NCI-H82 treated with DMSO at 0.1 percent for 48 hours (cell line): ENCODE data around the gene UST.
"Not testable (repeated sequence)": the region's sequence is repeated elsewhere in the genome, so short reads cannot be mapped to it uniquely, and the experiment has no call there.

Experiments used
- DNase-seq: peaks from one replicate; lab custom pipeline; 2025; ENCODE audit not compliant: unreplicated experiment; lab: John Stamatoyannopoulos, UW

The UST gene

DNA sequence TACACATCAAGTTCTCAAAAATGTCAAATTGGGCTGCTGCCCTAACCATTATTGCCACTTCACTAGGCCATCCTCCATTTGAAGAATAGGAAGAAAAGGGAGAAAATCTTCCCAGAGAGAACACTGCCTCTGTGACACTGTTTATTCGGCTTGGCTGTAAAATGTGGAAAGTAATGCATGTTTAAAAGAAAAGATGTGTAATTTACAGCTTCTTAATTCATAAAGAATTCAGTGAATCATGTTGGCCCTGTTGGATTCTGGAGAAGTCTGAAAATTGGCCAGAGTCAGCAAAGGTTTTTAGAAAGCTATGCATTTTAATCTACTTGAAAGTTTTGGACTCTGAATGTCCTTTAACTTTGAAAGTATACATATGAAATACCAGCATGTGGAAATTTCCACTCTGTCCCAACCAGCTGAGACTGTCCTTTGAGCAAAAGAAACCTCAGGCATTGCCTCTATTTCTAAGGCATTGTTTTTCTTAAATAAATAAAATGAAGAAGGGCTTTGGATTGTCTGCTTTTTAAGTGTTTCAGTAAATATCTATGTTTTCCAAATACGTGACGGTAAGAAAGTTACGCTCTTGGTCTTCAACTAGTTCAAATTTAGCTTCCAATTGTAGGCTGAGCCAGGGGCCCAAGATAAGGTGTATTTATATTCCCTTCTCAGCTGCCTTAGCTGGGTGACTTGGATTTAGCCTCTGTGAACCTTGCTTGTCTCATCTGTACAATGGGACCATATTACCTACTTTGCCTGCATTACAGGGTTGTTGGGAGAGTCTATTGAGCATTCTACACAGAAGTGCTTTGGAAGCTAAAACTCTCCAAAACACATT, 222.2 kb downstream of the UST start:
- no peak for DNase-seq

DNA sequence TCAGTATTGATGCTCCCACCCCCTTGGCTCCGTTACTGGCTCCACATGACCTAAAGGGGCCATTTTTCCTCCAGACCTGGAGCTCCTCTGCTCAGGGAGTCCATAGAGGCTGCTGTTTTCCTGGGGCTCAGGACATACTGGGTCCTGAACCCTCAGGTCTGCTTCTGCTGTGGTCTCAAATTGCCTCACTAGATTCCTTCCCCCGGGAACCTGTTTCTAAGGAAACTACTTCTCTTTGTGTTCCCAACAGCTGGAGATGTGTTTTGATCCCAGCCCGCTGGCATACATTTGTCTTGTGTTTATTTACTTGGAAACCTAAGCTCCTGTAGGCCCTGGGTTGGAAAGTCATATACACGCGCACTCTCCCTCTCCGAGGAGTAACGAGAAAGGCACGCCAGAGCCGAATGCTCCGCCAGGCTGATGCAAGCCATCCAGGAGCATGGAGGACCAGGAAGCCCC, 222.8 kb downstream of the UST start:
- no peak for DNase-seq

DNA sequence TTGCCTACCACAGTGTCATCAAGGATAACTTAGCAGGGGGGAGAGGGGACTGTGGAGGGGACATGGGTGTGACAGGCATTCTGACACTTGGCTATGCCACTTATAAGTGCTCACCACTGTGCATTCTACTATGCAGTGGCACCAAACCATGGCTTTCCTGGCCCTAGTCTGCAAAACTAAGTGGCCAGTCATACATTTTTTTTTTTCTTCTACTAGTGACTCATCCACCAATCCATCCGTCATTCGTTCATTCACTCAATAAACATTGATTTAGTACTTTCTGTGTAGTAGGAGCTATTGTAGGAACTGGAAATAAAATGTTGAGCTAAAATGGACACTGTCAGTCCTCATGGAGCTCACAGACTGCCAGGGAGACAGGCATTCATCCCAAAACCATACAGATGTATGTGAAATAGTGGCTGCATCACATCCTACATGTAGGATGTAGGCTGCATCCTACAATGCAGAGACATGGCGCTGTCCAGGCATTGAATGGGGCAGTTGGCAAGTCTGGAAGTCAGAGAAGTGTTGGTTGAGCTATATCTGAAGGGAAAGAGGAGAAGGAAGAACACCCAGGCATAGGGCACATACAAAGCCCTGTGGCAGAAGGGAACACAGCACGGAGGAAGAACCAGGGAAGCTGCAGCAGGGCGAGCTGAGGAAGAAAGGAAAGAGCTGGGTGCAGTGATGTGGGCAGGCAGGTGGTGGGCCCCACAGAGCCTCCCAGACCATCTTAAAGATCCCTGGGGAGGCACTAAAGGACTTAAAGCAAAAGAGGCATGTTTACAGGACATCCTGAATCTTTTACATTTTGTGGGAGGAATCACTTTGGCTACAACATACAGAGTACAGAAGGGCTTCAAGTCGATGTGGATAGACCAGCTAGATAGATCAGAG, 224.4 kb downstream of the UST start:
- no peak for DNase-seq

DNA sequence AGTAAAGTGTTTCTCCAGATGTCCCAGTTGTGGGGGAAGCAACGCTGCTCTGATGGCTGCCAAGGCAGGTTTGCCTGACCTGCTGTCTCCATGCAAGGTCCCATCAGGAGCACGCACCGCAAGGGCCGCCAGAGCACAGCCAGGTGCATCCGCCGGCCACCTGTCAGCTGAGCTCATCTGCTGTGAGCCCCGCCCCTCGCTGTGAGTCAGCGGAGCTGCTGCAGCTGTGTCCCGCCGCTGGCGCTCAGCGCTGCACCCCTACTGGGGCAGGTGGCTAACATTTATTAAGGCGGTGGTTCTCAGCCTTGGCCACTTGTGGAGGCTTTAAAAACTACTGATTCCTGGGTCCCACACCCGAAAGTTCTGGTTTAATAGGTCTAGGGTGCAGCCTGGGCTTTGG, 225.7 kb downstream of the UST start:
- no peak for DNase-seq

DNA sequence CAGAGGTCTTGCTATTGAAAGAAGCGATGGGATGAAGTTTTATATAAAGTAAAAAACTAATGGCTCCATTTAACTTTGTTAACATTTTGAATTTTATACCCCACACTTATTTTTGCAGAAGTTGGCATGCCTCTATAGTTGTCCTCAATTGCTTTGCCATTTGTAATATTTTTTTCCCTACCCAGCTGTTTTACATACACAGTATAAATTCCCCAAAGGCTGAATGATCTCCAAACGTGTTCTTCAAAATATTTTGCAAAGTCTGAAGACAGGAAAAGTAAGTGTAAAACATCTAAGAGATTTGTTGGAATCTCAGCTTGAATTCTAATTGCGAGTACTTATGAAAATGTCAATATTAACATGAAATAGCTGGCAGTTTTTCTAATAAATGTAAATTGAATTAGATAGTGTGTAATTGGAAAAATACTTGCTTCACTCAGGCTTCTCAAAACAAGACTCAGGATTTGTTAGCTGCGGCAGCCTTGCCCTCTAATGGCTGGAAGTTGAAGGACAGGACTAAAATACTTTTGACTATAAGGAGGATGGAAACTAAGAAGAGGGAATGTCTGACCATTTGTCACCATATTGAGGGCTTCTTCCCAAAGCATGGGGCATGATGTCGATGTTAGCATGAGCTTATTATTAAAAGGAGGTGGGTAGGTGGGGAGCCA, 226.8 kb downstream of the UST start:
- no peak for DNase-seq

DNA sequence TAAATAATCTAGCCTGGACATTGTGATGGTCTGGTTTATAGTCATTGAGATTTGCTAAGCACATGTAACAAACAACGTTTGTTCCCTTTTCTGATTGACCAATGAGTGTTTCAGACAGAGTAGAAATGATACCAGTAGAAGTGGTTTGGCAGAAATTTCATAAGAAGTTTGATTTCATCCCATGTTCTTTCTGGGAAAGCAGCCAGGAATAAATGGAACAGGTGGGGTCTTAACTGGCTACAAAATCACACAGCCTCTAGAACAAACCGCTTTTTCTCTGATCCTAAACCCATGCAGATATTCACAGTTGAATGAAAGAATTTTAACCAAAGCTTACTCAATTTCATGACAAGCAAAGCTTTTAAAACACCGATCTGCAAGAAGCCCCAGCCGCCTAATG, 227.5 kb downstream of the UST start:
- DNase-seq, result no peak

DNA sequence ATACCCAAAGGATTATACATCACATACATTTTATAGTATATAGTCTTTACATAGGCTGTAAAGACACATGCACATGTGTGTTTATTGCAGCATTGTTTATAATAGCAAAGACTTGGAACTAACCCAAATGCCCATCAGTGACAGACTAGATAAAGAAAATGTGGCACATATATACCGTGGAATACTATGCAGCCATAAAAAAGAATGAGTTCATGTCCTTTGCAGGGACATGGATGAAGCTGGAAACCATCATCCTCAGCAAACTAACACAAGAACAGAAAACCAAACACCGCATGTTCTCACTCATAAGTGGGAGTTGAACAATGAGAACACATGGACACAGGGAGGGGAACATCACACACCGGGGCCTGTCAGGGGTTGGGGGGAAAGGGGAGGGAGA, 231.5 kb downstream of the UST start:
- DNase-seq, result not testable (repeated sequence)

DNA sequence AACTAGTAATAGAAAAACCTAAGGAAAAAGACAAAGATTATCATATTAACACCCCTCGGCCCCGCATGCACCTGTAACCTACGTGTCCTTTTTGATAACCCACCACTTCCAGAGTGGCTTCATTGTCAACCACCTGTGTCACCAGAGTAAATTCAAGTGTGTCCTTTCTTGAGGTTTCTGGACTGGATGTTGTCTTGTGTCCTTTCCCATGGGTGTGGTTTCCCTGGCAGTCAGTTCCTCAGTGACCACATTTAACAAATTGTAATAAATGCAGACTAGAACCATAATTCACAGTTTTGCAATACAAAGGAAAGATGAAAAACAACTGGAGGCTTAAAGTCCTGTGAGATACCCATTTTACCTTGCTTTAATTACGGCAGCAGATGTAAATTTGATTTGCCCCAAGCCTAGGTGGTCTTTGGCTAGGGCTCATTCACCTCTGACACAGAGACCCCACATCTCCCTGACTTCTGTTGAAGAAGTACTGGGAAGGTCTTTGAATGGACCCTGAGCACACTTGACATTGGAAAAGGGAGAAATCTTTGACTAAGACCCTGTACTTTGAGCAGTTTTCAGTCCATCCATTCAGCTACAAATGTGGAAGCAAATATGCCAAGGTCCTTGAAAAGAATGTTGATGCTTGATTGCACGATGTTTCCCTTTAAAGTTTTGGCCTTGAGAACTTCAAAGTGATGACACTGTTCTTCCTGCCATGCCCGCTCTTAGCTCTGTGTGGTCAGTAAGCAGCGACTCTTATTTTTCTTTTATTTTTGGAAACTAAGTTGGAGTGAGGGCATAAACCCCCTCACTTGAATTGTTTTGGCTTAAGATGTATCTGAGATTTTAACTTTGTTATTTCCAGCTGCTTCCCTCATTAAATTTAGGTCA, 232.4 kb downstream of the UST start:
- DNase-seq, result no peak

DNA sequence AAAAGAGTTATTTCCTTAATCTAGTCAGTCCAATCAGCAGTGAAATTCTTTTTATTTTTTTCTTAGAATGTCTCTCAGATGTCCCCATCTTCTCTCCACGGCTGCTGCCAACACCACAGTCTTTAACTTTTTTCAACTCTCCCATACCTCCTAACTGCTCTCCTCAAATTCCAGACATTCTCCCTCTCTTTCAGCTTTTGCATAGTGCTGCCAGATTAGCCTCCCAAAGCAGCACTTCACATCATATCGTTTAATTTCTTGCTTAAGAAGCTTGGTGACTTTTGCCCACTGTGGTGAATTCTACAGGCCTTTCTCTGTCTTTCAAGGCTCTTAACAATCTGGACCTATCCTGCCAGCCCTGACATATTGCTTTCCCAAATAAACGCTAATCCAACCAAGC, 233.4 kb downstream of the UST start:
- no peak for DNase-seq

DNA sequence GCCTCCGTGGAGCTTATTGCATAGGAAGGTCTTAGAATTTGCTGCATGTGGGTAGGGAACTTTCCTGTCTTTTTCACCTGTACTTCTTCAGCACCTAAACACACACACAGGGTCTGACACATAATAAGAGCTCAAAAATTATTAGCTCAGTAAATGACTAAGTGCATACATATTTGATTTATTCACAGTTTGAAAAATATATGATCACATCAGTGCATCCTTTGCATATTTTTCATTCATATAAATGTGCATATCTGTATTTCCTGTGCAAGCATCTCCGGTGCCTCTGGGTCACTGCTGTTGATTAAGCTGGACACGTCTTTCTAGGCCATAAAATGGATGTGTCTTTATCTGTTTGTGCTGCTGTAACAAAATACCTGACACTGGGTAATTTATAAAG, 234.7 kb downstream of the UST start:
- DNase-seq, result no peak

DNA sequence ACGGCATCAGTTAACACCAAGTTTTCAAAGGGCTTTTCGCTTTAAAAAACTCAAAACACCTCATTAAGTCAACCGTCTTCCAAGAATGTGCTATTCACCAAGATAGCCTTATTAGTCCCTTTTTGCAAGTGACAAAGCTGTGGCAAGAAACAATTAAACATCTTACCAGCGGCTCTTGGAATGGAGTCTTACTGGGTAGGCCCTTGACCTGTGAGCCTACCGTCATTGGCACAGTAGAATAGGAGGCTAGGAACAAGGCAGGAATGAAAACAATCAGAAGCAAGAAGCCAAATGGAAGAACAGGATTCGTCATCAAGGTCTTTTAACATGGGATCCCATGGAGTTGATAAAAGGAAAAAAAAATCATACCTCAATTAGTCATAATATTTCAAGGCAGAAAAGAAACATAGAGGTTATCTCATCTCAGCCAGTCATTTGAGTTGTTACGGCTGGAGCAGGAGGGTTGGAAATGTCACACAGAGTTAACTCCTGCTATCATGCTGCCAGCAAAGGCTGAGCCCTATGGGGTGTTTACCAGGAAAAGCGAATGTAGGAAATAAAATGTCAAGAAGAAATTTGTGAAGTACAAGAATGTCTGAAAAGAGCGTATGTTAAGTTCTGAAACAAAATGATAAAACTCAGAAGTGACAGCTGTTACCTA, 236.4 kb downstream of the UST start:
- no peak for DNase-seq

DNA sequence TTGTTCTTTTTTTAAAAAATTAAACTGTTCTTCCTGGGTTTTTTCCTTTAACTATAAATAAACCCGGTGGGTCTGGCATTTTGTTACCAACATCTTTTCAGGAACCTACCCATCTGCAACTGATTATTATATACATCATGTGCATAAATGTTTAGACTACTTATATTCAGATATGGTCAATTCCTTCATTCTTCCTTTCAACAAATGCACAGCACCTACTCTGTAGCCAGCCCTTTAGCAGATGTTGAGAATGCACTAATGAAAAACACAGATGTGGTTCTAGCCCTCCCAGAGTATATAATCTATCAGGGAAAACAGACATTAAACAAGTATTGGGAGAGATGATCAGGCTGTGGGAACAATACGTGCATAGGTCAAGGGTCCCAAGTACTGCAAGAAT, 237.1 kb downstream of the UST start:
- no peak for DNase-seq

DNA sequence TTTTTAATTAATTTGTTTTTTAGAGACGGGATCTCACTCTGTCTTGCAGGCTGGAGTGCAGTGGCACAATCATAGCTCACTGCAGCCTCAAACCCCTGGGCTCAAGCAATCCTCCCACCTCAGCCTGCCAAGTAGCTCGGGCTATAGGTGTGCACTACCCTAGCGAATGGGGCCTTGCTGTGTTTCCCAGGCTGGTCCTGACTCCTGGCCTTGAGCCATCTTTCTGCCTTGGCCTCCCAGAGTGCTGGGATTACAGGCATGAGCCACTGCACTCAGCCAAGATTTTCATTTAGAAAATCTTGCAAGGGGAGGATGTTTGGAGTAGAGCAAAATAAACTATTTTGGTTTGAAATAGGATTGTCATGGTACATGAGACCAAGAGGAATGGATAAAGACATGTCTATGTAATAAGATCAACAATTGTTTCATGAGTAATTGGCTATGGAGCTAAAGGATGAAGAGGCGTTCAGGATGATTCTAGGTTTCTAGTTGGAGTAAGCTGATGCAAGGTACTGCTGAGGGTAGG, 237.8 kb downstream of the UST start:
- DNase-seq, result no peak

DNA sequence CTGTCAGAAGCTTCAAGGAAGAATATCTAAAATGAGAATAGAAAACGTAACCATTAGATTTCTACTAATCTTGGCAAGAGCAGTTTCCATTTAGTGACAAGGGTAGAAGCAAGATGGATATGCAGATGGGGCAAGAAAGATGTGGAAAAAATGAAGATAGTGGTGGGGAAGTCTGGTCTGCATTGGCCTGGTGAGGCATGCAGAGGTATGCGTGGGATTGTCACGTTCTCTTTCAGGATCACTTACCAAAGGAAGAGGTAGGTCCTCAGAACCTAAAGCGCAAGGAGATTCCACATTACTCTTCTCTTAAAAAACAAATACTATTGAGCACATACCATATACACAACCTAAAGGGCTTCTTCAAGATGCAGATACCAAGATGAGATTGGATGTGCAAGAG, 238.7 kb downstream of the UST start:
- no peak for DNase-seq

DNA sequence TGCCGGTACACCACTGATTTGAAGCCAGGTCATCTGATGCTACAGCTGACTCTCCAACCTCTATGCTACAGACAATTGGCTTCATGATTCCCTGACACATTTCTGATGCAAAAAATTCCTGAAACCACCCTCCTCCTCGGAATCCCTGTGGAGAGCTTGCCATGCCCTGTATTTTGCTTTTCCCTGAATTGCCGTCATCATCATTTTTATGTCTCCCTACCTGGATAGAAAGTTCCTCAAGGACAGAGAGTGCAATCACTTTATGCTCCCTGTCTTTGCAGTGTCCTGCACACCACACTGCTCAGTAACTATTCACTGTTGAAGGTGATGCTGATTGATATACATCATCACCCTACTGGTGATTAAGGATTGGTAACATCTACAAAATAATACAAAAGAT, 239.8 kb downstream of the UST start:
- DNase-seq, result no peak

DNA sequence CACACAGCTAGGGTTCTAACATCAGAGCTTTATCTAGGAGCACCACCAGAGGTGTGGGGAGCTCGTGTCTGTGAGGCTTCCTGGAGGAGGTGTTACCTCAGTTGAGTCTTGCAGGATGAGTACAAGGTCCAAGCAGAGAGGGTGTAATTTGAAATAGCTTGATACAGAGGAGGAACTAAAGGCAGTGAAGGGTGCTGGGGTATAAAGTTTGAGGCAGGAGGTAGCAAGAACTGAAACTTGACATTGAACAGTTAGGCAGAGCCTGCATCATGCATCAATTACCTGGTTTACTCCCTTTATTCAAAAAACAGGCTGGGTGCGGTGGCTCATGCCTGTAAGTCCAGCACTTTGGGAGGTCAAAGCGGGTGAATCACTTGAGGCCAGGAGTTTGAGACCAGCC, 241.2 kb downstream of the UST start:
- no peak for DNase-seq

DNA sequence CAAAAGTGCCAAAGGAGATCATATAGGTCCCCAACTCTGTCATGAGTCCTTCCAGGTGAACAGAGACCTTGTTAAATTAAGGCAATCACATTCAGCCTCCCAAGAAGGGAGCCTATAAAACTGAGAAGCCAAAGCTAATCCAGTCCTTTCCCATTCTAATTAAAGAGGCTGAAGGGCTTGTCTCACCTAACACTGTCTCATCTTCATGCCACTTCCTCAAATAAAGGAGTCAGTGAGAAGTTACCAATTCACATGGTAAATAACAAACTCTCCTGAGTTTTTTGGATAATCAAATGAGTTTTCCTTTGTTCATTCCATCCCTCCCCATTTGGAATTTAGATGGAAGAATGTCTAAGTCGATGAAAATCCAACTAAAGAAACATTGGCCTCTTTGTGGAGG, 242.8 kb downstream of the UST start:
- no peak for DNase-seq

DNA sequence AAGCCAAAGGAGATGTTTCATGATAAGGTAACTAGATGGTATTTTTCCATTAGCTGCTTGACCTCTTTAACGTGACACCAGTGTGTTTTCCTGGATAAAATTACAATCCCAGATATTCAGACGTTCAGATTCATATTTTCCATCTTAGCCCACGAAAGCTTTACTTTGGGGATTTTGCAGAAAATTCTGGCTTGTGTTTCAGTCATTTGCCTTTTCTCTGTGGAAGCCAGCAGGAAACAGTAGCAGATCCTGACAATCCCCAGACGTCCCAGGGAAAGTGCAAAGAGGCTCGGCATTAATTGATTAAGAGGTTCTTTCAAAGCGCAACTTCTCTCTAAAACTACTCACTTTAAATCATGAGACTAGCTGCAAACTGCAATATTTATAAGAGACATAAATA, 243.6 kb downstream of the UST start:
- no peak for DNase-seq

DNA sequence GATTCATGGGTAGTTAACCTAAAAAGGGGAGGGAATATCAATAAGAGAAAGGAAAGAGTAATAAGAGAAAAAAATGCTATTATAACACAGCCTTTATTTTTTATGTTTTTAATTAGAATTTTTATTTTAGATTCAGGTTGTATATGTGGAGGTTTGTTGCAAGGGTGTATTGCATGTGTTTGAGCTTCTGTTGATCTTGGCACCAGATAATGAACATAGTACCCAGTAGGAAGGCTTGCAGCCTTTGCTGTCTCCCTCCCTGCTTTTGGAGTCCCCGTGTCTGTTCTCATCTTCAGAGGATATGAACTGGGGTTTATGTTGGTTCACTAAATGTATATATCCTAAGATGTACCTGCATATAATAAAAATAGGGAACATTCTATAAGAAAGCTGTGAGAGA, 250.0 kb downstream of the UST start:
- DNase-seq, result no peak

DNA sequence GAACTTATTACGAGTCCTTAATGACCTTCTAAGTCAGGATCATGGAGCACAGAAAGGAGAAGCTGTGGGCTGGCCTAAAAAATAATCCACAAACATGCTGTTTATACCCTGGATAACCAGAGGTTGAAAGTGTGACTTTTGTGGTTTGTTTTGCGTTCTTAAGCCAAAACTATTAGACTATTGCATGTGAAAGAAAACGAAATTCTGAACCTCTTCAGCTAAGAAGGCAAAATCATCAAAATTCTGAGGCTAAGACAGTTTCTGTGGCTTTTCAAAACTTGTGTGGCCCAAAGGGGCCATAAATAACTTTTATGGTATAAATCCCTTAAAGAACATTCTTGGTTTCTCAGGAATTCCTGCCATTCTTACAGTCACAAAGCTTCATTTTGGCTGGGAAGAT, 251.0 kb downstream of the UST start:
- DNase-seq, result no peak
